ENCODE results near the gene COTL1. TPM values are rescaled to one million over a fixed set of nuclear protein-coding genes. Genes with fewer than 3 reads are reported as not detected.

Gene COTL1
- total RNA-seq, 1 experiment from 2014 or later = 34.1 TPM

DNA sequence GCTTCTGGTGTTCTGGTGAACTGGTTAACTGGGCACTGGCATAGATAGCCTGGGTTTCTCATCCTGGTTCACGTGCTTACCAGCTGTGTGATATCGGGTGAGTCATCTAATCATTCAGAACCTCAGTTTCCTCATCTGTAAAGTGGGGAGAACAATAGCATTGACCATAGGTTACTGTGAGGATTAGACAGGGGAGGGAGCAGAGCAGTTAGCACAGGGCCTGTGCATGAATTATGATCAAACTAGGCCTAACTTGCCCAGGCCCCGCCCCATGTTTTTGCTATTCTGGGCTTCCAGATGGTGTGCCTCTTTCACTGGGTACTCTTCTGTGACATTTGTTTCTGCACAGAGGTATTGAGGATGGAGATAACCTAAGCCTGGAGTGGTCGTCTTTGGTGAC lies 25.8 kb upstream of the COTL1 start:
- no TSS peak for BruUV-seq (replicated peaks)
- no peaks in the 10 kb centered on the region for H3K36me3 ChIP-seq (ENCODE audit: insufficient read depth, low read length, poor library complexity, severe bottlenecking)
- no peak for TF ChIP-seq EZH2 (IDR thresholded peaks at IDR 0.05; ENCODE audit: borderline replicate concordance, low read depth, low read length, poor library complexity, severe bottlenecking)
- TF ChIP-seq CTCF (conservative IDR thresholded peaks at IDR 0.05; ENCODE audit: low read depth, low read length) = no peak
- ChIA-PET CTCF (no interaction called here), POLR2A (ENCODE audit: low non-redundant PET) (interaction anchor here (0.9 kb wide), 1 partner anchor 44 kb away, joined by 4 read pairs; no protein-coding TSS in a partner anchor)
- no peaks in the 10 kb centered on the region for H3K9me3 ChIP-seq (ENCODE audit: low read depth, low read length, poor library complexity, severe bottlenecking)
- H3K27me3 ChIP-seq (replicated peaks; ENCODE audit: insufficient read depth, low read depth, low read length, poor library complexity) = no peaks in the 10 kb centered on the region
- H3K4me3 ChIP-seq (ENCODE audit: low read depth, low read length, poor library complexity, severe bottlenecking) = no peak overlapping the region
- no peak for DNase-seq (ENCODE audit: low spot score)
- intact Hi-C loops (cut with micrococcal nuclease; ENCODE audit: unreplicated experiment) = no loop called here
- H3K27ac ChIP-seq (ENCODE audit: low read depth, low read length, poor library complexity, severe bottlenecking) = no peak overlapping the region
- H3K4me1 ChIP-seq (ENCODE audit: insufficient read depth, low read length, poor library complexity, severe bottlenecking) = peaks cover 6% of the 10 kb centered on the region

- no TSS peak for BruUV-seq (replicated peaks)
- no peak for DNase-seq (ENCODE audit: low spot score)
- Histone ChIP-seq H3K36me3 (ENCODE audit: insufficient read depth, low read length, poor library complexity, severe bottlenecking) (no peaks in the 10 kb centered on the region), H3K27me3 (replicated peaks; ENCODE audit: insufficient read depth, low read depth, low read length, poor library complexity) (no peaks in the 10 kb centered on the region), H3K27ac (ENCODE audit: low read depth, low read length, poor library complexity, severe bottlenecking) (no peak overlapping the region), H3K4me1 (ENCODE audit: insufficient read depth, low read length, poor library complexity, severe bottlenecking) (peaks cover 6% of the 10 kb centered on the region), H3K9me3 (ENCODE audit: low read depth, low read length, poor library complexity, severe bottlenecking) (no peaks in the 10 kb centered on the region), H3K4me3 (ENCODE audit: low read depth, low read length, poor library complexity, severe bottlenecking) (no peak overlapping the region)
- intact Hi-C loops (cut with micrococcal nuclease; ENCODE audit: unreplicated experiment) = no loop called here
- TF ChIP-seq CTCF (conservative IDR thresholded peaks at IDR 0.05; ENCODE audit: low read depth, low read length) (no peak), EZH2 (IDR thresholded peaks at IDR 0.05; ENCODE audit: borderline replicate concordance, low read depth, low read length, poor library complexity, severe bottlenecking) (no peak)
- ChIA-PET CTCF (no interaction called here), POLR2A (ENCODE audit: low non-redundant PET) (interaction anchor here (0.9 kb wide), 1 partner anchor 43 kb away, joined by 4 read pairs; no protein-coding TSS in a partner anchor)
These were observed 25.3 kb upstream of the COTL1 start for GRCh38 chr16:84643180-84643583.

DNA sequence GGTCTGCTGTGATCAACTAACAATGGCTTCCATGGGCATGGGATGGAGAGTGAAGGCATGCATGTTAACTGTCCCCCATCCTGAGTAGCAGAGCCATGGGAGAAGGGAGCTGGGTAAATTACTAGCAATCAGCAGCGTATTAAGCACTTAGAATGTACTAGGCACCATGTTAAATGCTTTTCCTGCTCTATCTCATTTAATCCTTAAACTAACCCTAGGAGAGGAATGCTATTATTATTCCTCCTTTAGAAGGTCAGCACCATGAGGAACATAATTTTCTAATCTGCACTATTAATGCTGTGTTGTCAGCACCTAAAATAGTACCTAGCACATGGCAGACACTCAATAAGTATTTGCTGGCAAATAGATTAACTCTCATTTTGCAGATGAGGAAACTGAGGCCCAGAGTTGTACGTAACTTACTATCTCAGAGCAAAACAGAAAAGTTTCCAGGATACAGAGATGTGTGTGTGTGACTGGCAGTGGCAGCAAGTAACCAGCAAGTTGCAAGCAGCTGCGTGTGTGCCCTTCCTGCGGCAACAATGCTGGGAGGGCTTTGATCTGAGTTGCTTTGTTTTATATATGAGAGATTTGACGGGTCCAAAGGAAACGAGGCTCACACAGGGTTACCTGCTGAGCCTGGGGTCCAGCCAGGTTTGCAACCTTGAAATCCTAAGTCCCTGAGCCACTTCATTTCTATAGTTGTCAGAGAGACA lies 23.9 kb upstream of the COTL1 start:
- ChIA-PET CTCF (no interaction called here), POLR2A (ENCODE audit: low non-redundant PET) (no interaction called here)
- TF ChIP-seq CTCF (conservative IDR thresholded peaks at IDR 0.05; ENCODE audit: low read depth, low read length) (no peak), EZH2 (IDR thresholded peaks at IDR 0.05; ENCODE audit: borderline replicate concordance, low read depth, low read length, poor library complexity, severe bottlenecking) (no peak)
- Histone ChIP-seq H3K36me3 (ENCODE audit: insufficient read depth, low read length, poor library complexity, severe bottlenecking) (no peaks in the 10 kb centered on the region), H3K4me3 (ENCODE audit: low read depth, low read length, poor library complexity, severe bottlenecking) (no peak overlapping the region), H3K27me3 (replicated peaks; ENCODE audit: insufficient read depth, low read depth, low read length, poor library complexity) (no peaks in the 10 kb centered on the region), H3K27ac (ENCODE audit: low read depth, low read length, poor library complexity, severe bottlenecking) (no peak overlapping the region), H3K9me3 (ENCODE audit: low read depth, low read length, poor library complexity, severe bottlenecking) (no peaks in the 10 kb centered on the region), H3K4me1 (ENCODE audit: insufficient read depth, low read length, poor library complexity, severe bottlenecking) (no peaks in the 10 kb centered on the region)
- no TSS peak for BruUV-seq (replicated peaks)
- DNase-seq (ENCODE audit: low spot score) = no peak
- intact Hi-C loops (cut with micrococcal nuclease; ENCODE audit: unreplicated experiment) = no loop called here
